H1 (cell line): ENCODE measurements around the gene HYDIN. TPM values are rescaled to one million over a fixed set of nuclear protein-coding genes. Genes with fewer than 3 reads are reported as not detected.
A peak's percentile ranks its signal among the peaks of the same experiment; 100 is the strongest.

Experiments used
- CTCF ChIA-PET: fragments of 300-600 bp; sonication (Branson Sonifier 250); formaldehyde crosslinking; loops from one replicate; lab custom pipeline; 2021; ENCODE audit not compliant: partially characterized antibody; lab: Charles Lee
- POLR2A ChIA-PET: fragments of 300-600 bp; sonication (Branson Sonifier 250); formaldehyde crosslinking; loops from one replicate; lab custom pipeline; 2021; ENCODE audit warnings: inconsistent platforms; ENCODE audit not compliant: partially characterized antibody; lab: Charles Lee
- DNase-seq, 2 experiments: peaks; one replicate each; pipeline versions ENCODE4 v3.0.0 to v3.0.0-alpha.2; 2010 to 2022; ENCODE audit warnings: low spot score in 2 of 2, low read depth in 1 of 2, mixed read lengths in 1 of 2
- FAIRE-seq: peaks from 2 replicates; lab custom pipeline; 2011; peaks lifted over from hg19 to GRCh38; lab: Jason Lieb, UNC
- H2AFZ ChIP-seq: 2 replicates; pipeline ENCODE4 v1.8.1; 2012; ENCODE audit warnings: low read length, inconsistent platforms
- H2AK5ac ChIP-seq: 2 replicates; pipeline ENCODE4 v1.6.1; 2013; ENCODE audit warnings: low read depth, low read length
- H2BK120ac ChIP-seq: replicated peaks from 2 replicates; pipeline ENCODE3; 2013; ENCODE audit warnings: low read depth, low read length, inconsistent platforms
- H2BK12ac ChIP-seq: 2 replicates; pipeline ENCODE4 v1.6.1; 2013; ENCODE audit warnings: low read depth, low read length
- H2BK15ac ChIP-seq: 2 replicates; pipeline ENCODE4 v1.6.1; 2013; ENCODE audit warnings: low read length
- H2BK20ac ChIP-seq: 2 replicates; pipeline ENCODE4 v1.6.1; 2013; ENCODE audit warnings: low read length
- H2BK5ac ChIP-seq: 2 replicates; pipeline ENCODE4 v1.6.1; 2013; ENCODE audit warnings: low read depth, low read length
- H3K14ac ChIP-seq: 2 replicates; pipeline ENCODE4 v1.6.1; 2013; ENCODE audit warnings: inconsistent platforms; ENCODE audit not compliant: insufficient read length
- H3K18ac ChIP-seq: 2 replicates; pipeline ENCODE4 v1.6.1; 2013; ENCODE audit warnings: low read length; ENCODE audit errors: extremely low read depth
- H3K23ac ChIP-seq: 2 replicates; pipeline ENCODE4 v1.6.1; 2013; ENCODE audit warnings: inconsistent platforms; ENCODE audit not compliant: insufficient read length
- H3K23me2 ChIP-seq: 2 replicates; pipeline ENCODE4 v1.6.1; 2013; ENCODE audit warnings: low read depth, low read length
- H3K27ac ChIP-seq: 2 replicates; pipeline ENCODE4 v1.6.1; 2011; ENCODE audit warnings: low read depth, low read length, inconsistent platforms
- H3K27me3 ChIP-seq, 4 experiments: replicated peaks in 1 of 4; 1 replicate in 1 of 4; 2 replicates in 3 of 4; pipeline versions ENCODE4 v1.6.1 to v1.8.1; 2011 to 2013; ENCODE audit warnings: low read length in 3 of 4, mild to moderate bottlenecking in 3 of 4, inconsistent platforms in 2 of 4, mixed read lengths in 2 of 4, moderate library complexity in 1 of 4; ENCODE audit not compliant: control insufficient read depth in 3 of 4, insufficient read depth in 3 of 4; ENCODE audit errors: extremely low read depth in 1 of 4
- H3K36me3 ChIP-seq, 4 experiments: 2 replicates each; pipeline versions ENCODE4 v1.6.1 to v1.8.1; 2011 to 2013; ENCODE audit warnings: mild to moderate bottlenecking in 4 of 4, low read length in 3 of 4, moderate library complexity in 2 of 4, control low read depth in 1 of 4, inconsistent platforms in 1 of 4; ENCODE audit not compliant: insufficient read depth in 4 of 4, control insufficient read depth in 2 of 4
- H3K4ac ChIP-seq: replicated peaks from 2 replicates; pipeline ENCODE3; 2013; ENCODE audit warnings: low read length, low read depth, mixed read lengths, inconsistent platforms; ENCODE audit not compliant: insufficient read length
- H3K4me1 ChIP-seq, 4 experiments: replicated peaks in 1 of 4; 1 replicate in 1 of 4; 2 replicates in 3 of 4; pipeline versions ENCODE4 v1.6.1 to v1.8.1; 2011 to 2013; ENCODE audit warnings: low read length in 3 of 4, inconsistent platforms in 2 of 4, mixed read lengths in 1 of 4; ENCODE audit not compliant: insufficient read depth in 4 of 4, control insufficient read depth in 3 of 4
- H3K4me2 ChIP-seq, 2 experiments: 2 replicates each; pipeline versions ENCODE4 v1.6.1 to v1.8.1; 2011 to 2013; ENCODE audit warnings: low read depth in 2 of 2, low read length in 2 of 2, control low read depth in 1 of 2, inconsistent platforms in 1 of 2, mild to moderate bottlenecking in 1 of 2; ENCODE audit not compliant: insufficient read depth in 1 of 2
- H3K4me3 ChIP-seq, 4 experiments: fragments of 200-600, 300-600 bp in 1 of 4; sonication (generic), shearing (Covaris generic), sonication (Bioruptor Twin) in 1 of 4; 2 replicates each; pipeline versions ENCODE4 v1.5.1 to v1.8.1; 2011 to 2016; ENCODE audit warnings: low read length in 4 of 4, low read depth in 3 of 4, control low read depth in 2 of 4, inconsistent platforms in 2 of 4, mild to moderate bottlenecking in 2 of 4, mixed read lengths in 1 of 4, moderate library complexity in 1 of 4; ENCODE audit not compliant: insufficient read depth in 2 of 4; ENCODE audit errors: extremely low read depth in 1 of 4
- H3K56ac ChIP-seq: replicated peaks from 2 replicates; pipeline ENCODE3; 2013; ENCODE audit warnings: low read depth, mild to moderate bottlenecking, mixed read lengths, low read length, inconsistent platforms; ENCODE audit not compliant: insufficient read length
- H3K79me1 ChIP-seq: 2 replicates; pipeline ENCODE4 v1.6.1; 2013; ENCODE audit warnings: low read depth, low read length, control low read depth
- H3K79me2 ChIP-seq, 2 experiments: 2 replicates each; pipeline versions ENCODE4 v1.6.1 to v1.8.1; 2012 to 2013; ENCODE audit warnings: low read length in 2 of 2, mild to moderate bottlenecking in 2 of 2, inconsistent platforms in 1 of 2; ENCODE audit not compliant: insufficient read depth in 2 of 2, control insufficient read depth in 1 of 2
- H3K9ac ChIP-seq, 4 experiments: replicated peaks in 1 of 4; 1 replicate in 1 of 4; 2 replicates in 3 of 4; pipeline versions ENCODE4 v1.6.1 to v1.8.1; 2011 to 2013; ENCODE audit warnings: low read depth in 3 of 4, low read length in 3 of 4, control low read depth in 2 of 4, mild to moderate bottlenecking in 2 of 4, moderate library complexity in 2 of 4, inconsistent platforms in 1 of 4; ENCODE audit errors: extremely low read depth in 1 of 4
- H3K9me3 ChIP-seq, 2 experiments: 2 replicates each; pipeline versions ENCODE4 v1.6.1 to v1.8.1; 2012 to 2013; ENCODE audit warnings: mild to moderate bottlenecking in 2 of 2, moderate library complexity in 2 of 2, control low read depth in 1 of 2, inconsistent platforms in 1 of 2, low read depth in 1 of 2, low read length in 1 of 2, mixed read lengths in 1 of 2; ENCODE audit not compliant: insufficient read depth in 2 of 2
- H4K20me1 ChIP-seq, 2 experiments: replicated peaks in 1 of 2; 2 replicates each; pipeline versions ENCODE3 to v1.8.1; 2011 to 2013; ENCODE audit warnings: inconsistent platforms in 2 of 2, low read length in 2 of 2, mild to moderate bottlenecking in 1 of 2; ENCODE audit not compliant: insufficient read depth in 2 of 2, control insufficient read depth in 1 of 2
- H4K5ac ChIP-seq: 2 replicates; pipeline ENCODE4 v1.6.1; 2013; ENCODE audit warnings: low read length, low read depth, mixed read lengths, inconsistent platforms; ENCODE audit not compliant: insufficient read length
- H4K8ac ChIP-seq: 2 replicates; pipeline ENCODE4 v1.8.0; 2013; ENCODE audit warnings: mild to moderate bottlenecking, moderate library complexity, low read length, inconsistent platforms; ENCODE audit not compliant: insufficient read depth; ENCODE audit errors: extremely low read depth
- H4K91ac ChIP-seq: replicated peaks from 2 replicates; pipeline ENCODE3; 2013; ENCODE audit warnings: low read length, mixed read lengths, inconsistent platforms; ENCODE audit not compliant: insufficient read length
- ASH2L ChIP-seq: fragments of 200-600, 300-600 bp; sonication (generic); IDR thresholded peaks from one replicate; pipeline ENCODE4 v1.7.1; 2017; ENCODE audit warnings: low read length
- CTBP2 ChIP-seq: IDR thresholded peaks from 2 replicates; pipeline ENCODE4 v1.7.0; 2011; ENCODE audit warnings: borderline replicate concordance, mild to moderate bottlenecking, moderate library complexity, mixed read lengths, low read length; ENCODE audit not compliant: insufficient read depth, insufficient read length
- JUND ChIP-seq: IDR thresholded peaks from 2 replicates; pipeline ENCODE4 v1.6.1; 2011; ENCODE audit warnings: mild to moderate bottlenecking, improper control_type of control experiment, low read length
- MAFK ChIP-seq: IDR thresholded peaks from 2 replicates; pipeline ENCODE4 v1.6.1; 2012; ENCODE audit warnings: low read depth, mild to moderate bottlenecking, improper control_type of control experiment, low read length
- NANOG ChIP-seq: IDR thresholded peaks from 2 replicates; pipeline ENCODE4 v1.6.1; 2011; ENCODE audit warnings: low read length, low read depth, mild to moderate bottlenecking, inconsistent platforms; ENCODE audit not compliant: insufficient read depth, poor library complexity, severe bottlenecking
- POLR2AphosphoS5 ChIP-seq: IDR thresholded peaks from 2 replicates; pipeline ENCODE4 v1.6.1; 2011; ENCODE audit warnings: low read depth, low read length
- RAD21 ChIP-seq, 2 experiments: IDR thresholded peaks in 1 of 2; conservative IDR thresholded peaks in 1 of 2; 2 replicates each; pipeline ENCODE4 v1.6.1; 2011; ENCODE audit warnings: low read depth in 2 of 2, low read length in 2 of 2, improper control_type of control experiment in 1 of 2, inconsistent platforms in 1 of 2, mild to moderate bottlenecking in 1 of 2, moderate library complexity in 1 of 2
- SP2 ChIP-seq: IDR thresholded peaks from 2 replicates; pipeline ENCODE4 v1.6.1; 2012; ENCODE audit warnings: mild to moderate bottlenecking, low read length, inconsistent platforms
- SP4 ChIP-seq: IDR thresholded peaks from 2 replicates; pipeline ENCODE4 v1.6.1; 2012; ENCODE audit warnings: low read length, inconsistent platforms
- TCF12 ChIP-seq: IDR thresholded peaks from 2 replicates; pipeline ENCODE4 v1.6.1; 2011; ENCODE audit warnings: low read depth, mild to moderate bottlenecking, low read length
- YY1 ChIP-seq: IDR thresholded peaks from 2 replicates; pipeline ENCODE4 v1.6.1; 2011; ENCODE audit warnings: low read depth, mild to moderate bottlenecking, low read length
- WGBS, 2 experiments: shearing (Covaris generic) in 1 of 2; methylation state at CpG; one replicate each; pipeline versions ENCODE4 v1.1.6 to v1.1.7; 2013 to 2015; ENCODE audit warnings: low lambda C conversion rate in 2 of 2, mixed read lengths in 2 of 2, inconsistent platforms in 1 of 2, low coverage in 1 of 2, missing lambda C conversion rate in 1 of 2; ENCODE audit not compliant: insufficient replicate concordance in 2 of 2, insufficient coverage in 1 of 2, insufficient read length in 1 of 2; ENCODE audit errors: extremely low coverage in 1 of 2, missing lambda C conversion rate in 1 of 2; 5-methylcytosine and 5-hydroxymethylcytosine counted together
- polyA plus RNA-seq, 7 experiments: library from polyadenylated mRNA; depleted of rRNA in 3 of 7; stranded (reverse) in 5 of 7; unstranded in 2 of 7; fragments of >200 nt in 5 of 7; fragments of 200-250 nt in 2 of 7; gene quantifications; 1 replicate in 5 of 7; 2 replicates in 1 of 7; 4 replicates in 1 of 7; pipeline versions ENCODE4 v1.2.1 to v1.2.3, GENCODE V29; 2011 to 2013; ENCODE audit warnings: missing spikeins in 2 of 7, mixed read lengths in 2 of 7
- total RNA-seq: library from RNA; stranded (reverse); fragmentation: NEBNext Ultra II Directional; extraction: Animal tissue kit (Norgen Biotek cat#: 25700); gene quantifications from 2 replicates; pipeline ENCODE4 v1.2.1, GENCODE V29; 2021

Gene HYDIN
- total and polyA plus RNA-seq, 2 of the 8 experiments (the other 6 are each of a cell fraction or from before 2014, with no cell fraction given) = 1.1 to 1.8 TPM

DNA sequence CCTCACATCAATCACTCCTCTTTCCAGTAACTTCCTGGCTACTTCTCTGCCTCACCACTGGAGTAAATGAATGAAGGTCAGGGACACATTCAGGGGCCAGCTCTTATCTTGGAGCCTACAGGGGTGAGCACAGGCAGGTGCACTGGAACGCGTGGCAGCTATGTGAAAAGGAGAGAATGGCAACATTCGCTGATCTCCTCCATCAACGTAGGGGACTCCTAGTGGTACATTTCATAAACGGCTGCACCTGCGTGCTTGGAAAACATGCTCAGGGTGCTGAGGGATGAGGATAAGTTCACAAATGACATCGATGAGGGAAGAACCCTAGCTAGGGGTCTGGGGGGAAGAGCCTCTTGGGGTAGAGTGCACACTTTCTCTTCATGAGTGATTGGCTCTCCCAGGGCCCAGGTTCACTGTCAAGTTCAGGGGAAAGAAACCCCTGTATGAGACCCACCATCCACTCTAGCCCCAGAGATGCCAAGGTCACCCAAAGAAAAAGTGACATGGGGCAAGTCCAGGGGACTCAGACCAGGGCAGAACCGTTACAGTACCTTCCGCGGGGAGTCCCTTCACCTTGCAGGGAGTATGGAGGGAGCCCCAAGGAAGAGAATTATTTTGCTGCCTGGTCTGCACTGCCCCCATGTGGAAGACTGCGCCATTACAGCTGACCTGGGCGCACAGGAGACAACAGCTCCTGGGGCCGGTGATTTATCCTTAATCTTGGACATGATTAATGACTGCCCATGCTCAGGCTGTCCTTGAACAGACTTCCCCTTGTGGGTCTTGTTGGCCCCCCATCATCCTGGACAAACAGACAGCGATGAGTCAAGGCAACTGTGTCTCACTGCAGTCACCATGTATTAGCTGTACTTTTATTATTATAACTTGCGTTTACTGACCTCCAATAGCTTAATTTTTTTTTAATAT lies 459.6 kb downstream of the HYDIN start:
- no peak overlapping the region for H3K23ac ChIP-seq
- FAIRE-seq (peak; percentile 86), DNase-seq (peak in 1 of 2 experiments; percentile 96)
- H2BK12ac ChIP-seq = no peak overlapping the region
- H4K5ac ChIP-seq = no peak overlapping the region
- no peak overlapping the region for H3K4me2 ChIP-seq
- CTCF ChIA-PET = interaction anchor here (0.6 to 5.8 kb wide), 55 partner anchors 9 to 642 kb away, joined by 3 to 141 read pairs (median 6); partner anchors contain the start of gene MTSS2
- no peak overlapping the region for H3K18ac ChIP-seq
- no peaks in the 10 kb centered on the region for H3K79me2 ChIP-seq
- H2AFZ ChIP-seq = no peak overlapping the region
- H3K27me3 ChIP-seq = no peaks in the 10 kb centered on the region
- POLR2A ChIA-PET = interaction anchor here (0.9 to 2.4 kb wide), 7 partner anchors 8 to 95 kb away, joined by 3 to 6 read pairs (median 4); no protein-coding TSS in a partner anchor
- H3K4me1 ChIP-seq = no peaks in the 10 kb centered on the region
- H3K36me3 ChIP-seq = peaks cover 0 to 4% (median 2%) of the 10 kb centered on the region in 4 experiments; a peak in 4 of 8 replicates
- no peak overlapping the region for H3K14ac ChIP-seq
- H3K23me2 ChIP-seq = no peaks in the 10 kb centered on the region
- no peaks in the 10 kb centered on the region for H3K9me3 ChIP-seq
- H4K91ac ChIP-seq = no peak overlapping the region
- H3K4me3 ChIP-seq = no peak overlapping the region
- no peak overlapping the region for H2BK120ac ChIP-seq
- no peak overlapping the region for H2BK5ac ChIP-seq
- no peak overlapping the region for H2BK15ac ChIP-seq
- no peak overlapping the region for H3K56ac ChIP-seq
- no peak overlapping the region for H4K8ac ChIP-seq
- no peaks in the 10 kb centered on the region for H3K79me1 ChIP-seq
- no peak overlapping the region for H3K9ac ChIP-seq
- no peak overlapping the region for H2AK5ac ChIP-seq
- H2BK20ac ChIP-seq = no peak overlapping the region
- H4K20me1 ChIP-seq = peaks cover 0 to 4% of the 10 kb centered on the region in 2 experiments
- H3K4ac ChIP-seq = no peak overlapping the region
- H3K27ac ChIP-seq = no peak overlapping the region
- 71% methylated on average over 15 of the region's 15 CpGs; no CpG with 5 or more reads in 1 of the 2 experiments for WGBS, 2 experiments
- TF ChIP-seq POLR2AphosphoS5 (no peak), YY1 (0 out of 2 replicates have a peak, but pooled peaks have one; percentile 30), TCF12 (no peak), SP2 (no peak), SP4 (no peak), CTBP2 (no peak), NANOG (no peak), MAFK (no peak), ASH2L (no peak), RAD21 (IDR thresholded peaks at IDR 0.05 in 1 of 2, conservative IDR thresholded peaks at IDR 0.05 in 1 of 2; ENCODE audit: low read depth in 2 of 2, low read length in 2 of 2) (peak; percentile 93 to 95), JUND (no peak)
